Measurements from ENCODE around the gene STK40.

GRCh38 chr1:36323636-36324352 is 61.9 kb downstream of the STK40 start, which contains the start of gene EVA1B:
- TF ChIP-seq, protein P1, sequence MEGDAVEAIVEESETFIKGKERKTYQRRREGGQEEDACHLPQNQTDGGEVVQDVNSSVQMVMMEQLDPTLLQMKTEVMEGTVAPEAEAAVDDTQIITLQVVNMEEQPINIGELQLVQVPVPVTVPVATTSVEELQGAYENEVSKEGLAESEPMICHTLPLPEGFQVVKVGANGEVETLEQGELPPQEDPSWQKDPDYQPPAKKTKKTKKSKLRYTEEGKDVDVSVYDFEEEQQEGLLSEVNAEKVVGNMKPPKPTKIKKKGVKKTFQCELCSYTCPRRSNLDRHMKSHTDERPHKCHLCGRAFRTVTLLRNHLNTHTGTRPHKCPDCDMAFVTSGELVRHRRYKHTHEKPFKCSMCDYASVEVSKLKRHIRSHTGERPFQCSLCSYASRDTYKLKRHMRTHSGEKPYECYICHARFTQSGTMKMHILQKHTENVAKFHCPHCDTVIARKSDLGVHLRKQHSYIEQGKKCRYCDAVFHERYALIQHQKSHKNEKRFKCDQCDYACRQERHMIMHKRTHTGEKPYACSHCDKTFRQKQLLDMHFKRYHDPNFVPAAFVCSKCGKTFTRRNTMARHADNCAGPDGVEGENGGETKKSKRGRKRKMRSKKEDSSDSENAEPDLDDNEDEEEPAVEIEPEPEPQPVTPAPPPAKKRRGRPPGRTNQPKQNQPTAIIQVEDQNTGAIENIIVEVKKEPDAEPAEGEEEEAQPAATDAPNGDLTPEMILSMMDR (IDR thresholded peaks at IDR 0.05), result no peak
- TF ChIP-seq POLR2AphosphoS5 (IDR thresholded peaks at IDR 0.05) (peak in 1 of 2 donors; percentile 54), POLR2A (IDR thresholded peaks at IDR 0.05) (no peak), EP300 (IDR thresholded peaks at IDR 0.05) (no peak)

All from upper lobe of left lung (tissue), 4 donors.